Osteocyte (in vitro differentiated cells): ENCODE results near the gene NAPA. TPM values are rescaled to one million over a fixed set of nuclear protein-coding genes. Genes with fewer than 3 reads are reported as not detected.

Source experiments
- DNase-seq: peaks from one replicate; pipeline ENCODE4 v3.0.0; 2021; ENCODE audit warnings: mixed read lengths; ENCODE audit not compliant: unreplicated experiment; ENCODE audit errors: extremely low spot score
- H3K27ac Mint-ChIP-seq: one replicate; pipeline ENCODE4 v1.8.0; 2021; ENCODE audit warnings: mild to moderate bottlenecking, mixed read lengths; ENCODE audit not compliant: unreplicated experiment
- H3K27me3 Mint-ChIP-seq: one replicate; pipeline ENCODE4 v1.8.0; 2021; ENCODE audit warnings: mixed read lengths; ENCODE audit not compliant: unreplicated experiment
- H3K36me3 Mint-ChIP-seq: one replicate; pipeline ENCODE4 v1.8.0; 2021; ENCODE audit warnings: mixed read lengths; ENCODE audit not compliant: unreplicated experiment
- H3K4me1 Mint-ChIP-seq: one replicate; pipeline ENCODE4 v1.8.0; 2021; ENCODE audit warnings: mixed read lengths; ENCODE audit not compliant: unreplicated experiment
- H3K4me3 Mint-ChIP-seq: one replicate; pipeline ENCODE4 v1.8.0; 2021; ENCODE audit warnings: mild to moderate bottlenecking, moderate library complexity, mixed read lengths; ENCODE audit not compliant: unreplicated experiment
- H3K9me3 Mint-ChIP-seq: one replicate; pipeline ENCODE4 v1.8.0; 2021; ENCODE audit warnings: mixed read lengths; ENCODE audit not compliant: unreplicated experiment
- CTCF ChIP-seq: fragments of 200-600 bp; sonication (generic); IDR thresholded peaks from 2 replicates; pipeline ENCODE4 v1.5.0; 2021; ENCODE audit warnings: antibody characterized with exemption, mild to moderate bottlenecking, moderate library complexity
- total RNA-seq: library from RNA; stranded (reverse); gene quantifications from 2 replicates; pipeline ENCODE4 v1.2.1, GENCODE V29; 2021

Gene NAPA
- total RNA-seq, 1 donor from 2014 or later, result 104 TPM

GRCh38 chr19:47542030-47542475 is 27.2 kb upstream of the NAPA start:
- Mint-ChIP-seq H3K36me3 (no peaks in the 10 kb centered on the region), H3K4me1 (peaks cover 2% of the 10 kb centered on the region), H3K4me3 (no peak overlapping the region), H3K27ac (no peak overlapping the region), H3K9me3 (no peaks in the 10 kb centered on the region), H3K27me3 (peaks cover 12% of the 10 kb centered on the region)
- TF ChIP-seq CTCF, result no peak
- DNase-seq, result no peak

GRCh38 chr19:47541518-47541917 is 26.7 kb upstream of the NAPA start:
- Mint-ChIP-seq H3K36me3 (no peaks in the 10 kb centered on the region), H3K9me3 (no peaks in the 10 kb centered on the region), H3K27me3 (peaks cover 12% of the 10 kb centered on the region), H3K27ac (no peak overlapping the region), H3K4me1 (peaks cover 2% of the 10 kb centered on the region), H3K4me3 (no peak overlapping the region)
- no peak for DNase-seq
- no peak for TF ChIP-seq CTCF

- H3K4me1 Mint-ChIP-seq, result peaks cover 2% of the 10 kb centered on the region
- peak; percentile 53 for TF ChIP-seq CTCF
- H3K27ac Mint-ChIP-seq, result no peak overlapping the region
- no peaks in the 10 kb centered on the region for H3K36me3 Mint-ChIP-seq
- no peaks in the 10 kb centered on the region for H3K9me3 Mint-ChIP-seq
- H3K4me3 Mint-ChIP-seq, result no peak overlapping the region
- no peak for DNase-seq
- peaks cover 12% of the 10 kb centered on the region for H3K27me3 Mint-ChIP-seq
Observed at GRCh38 chr19:47540748-47541147, 25.9 kb upstream of the NAPA start.

DNA sequence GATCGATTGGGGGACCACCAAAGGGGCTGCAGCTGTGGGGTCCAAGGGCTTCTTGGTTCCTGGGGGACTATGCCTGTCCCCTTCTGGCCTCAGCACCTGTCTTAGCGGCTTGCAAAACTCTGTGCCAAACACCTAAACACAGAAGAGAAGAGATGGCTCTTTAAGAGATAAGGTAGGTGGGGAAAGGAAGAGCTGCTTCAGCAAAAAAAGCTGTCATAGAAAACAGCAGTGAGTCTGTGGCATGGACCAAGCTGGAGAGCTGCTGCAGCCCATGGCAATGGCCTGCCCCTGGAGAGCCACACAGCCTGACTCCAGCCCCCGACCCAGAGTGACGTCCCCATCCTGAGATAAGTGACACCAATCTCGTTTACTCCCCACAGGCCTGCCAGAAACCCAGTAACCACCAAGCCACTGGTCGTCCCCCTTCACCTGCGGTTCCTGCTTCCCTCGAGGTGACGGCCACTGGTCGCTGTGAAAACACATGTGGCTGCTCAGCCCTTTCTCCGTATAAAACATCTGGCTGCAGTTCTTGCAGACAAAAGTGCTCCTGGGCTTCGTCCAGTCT is 25.0 kb upstream of the NAPA start:
- no peak overlapping the region for H3K27ac Mint-ChIP-seq
- no peak overlapping the region for H3K4me3 Mint-ChIP-seq
- no peaks in the 10 kb centered on the region for H3K9me3 Mint-ChIP-seq
- H3K27me3 Mint-ChIP-seq, result peaks cover 18% of the 10 kb centered on the region
- no peaks in the 10 kb centered on the region for H3K36me3 Mint-ChIP-seq
- peaks cover 2% of the 10 kb centered on the region for H3K4me1 Mint-ChIP-seq
- no peak for DNase-seq
- no peak for TF ChIP-seq CTCF

DNA sequence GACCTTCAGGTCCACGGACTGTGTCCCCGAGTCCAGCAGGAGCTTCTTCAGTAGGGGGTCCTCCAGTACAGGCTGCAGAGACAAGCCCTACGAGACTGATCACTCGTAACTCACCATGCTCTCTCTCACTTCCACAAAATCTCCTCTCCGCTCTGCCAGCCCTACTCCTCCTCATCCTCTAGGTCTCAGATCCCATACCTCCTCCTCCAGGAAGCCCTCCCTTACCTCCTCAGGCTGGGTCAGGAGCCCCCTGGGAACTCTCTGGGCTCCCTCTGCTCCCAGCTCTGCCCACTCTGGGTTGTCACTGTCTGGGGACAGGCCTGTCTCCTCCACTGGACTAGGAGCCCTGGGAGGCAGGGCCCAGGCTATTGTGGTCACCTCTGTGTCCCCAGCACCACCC is 23.9 kb upstream of the NAPA start:
- no peak for TF ChIP-seq CTCF
- Mint-ChIP-seq H3K27ac (no peak overlapping the region), H3K4me1 (peaks cover 2% of the 10 kb centered on the region), H3K36me3 (no peaks in the 10 kb centered on the region), H3K27me3 (peaks cover 18% of the 10 kb centered on the region), H3K9me3 (no peaks in the 10 kb centered on the region), H3K4me3 (no peak overlapping the region)
- no peak for DNase-seq
